Superior temporal gyrus (tissue), 1 donor: ENCODE results near the gene RELT.

Experiments used
- DNase-seq: peaks from one replicate; pipeline ENCODE4 v3.0.0-alpha.2; 2016; ENCODE audit errors: extremely low spot score

Gene RELT

DNA sequence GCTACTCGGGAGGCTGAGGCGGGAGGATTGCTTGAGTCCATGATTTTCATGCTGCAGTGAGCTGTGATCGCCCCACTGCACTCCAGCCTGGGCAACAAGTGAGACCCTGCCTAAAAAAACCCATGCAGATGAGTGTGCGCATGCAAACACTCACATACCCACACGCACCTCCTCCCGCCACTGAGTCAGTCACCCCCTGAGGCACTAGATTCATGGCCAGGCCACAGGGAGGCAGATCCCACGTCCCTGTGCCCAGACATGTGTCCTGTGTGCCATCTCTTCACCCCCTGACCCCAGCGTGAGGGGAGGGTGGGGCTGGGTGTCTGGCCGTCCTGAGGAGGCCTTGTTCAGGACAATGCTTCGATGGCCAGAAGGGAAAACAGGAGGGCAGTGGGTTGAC is 15.5 kb downstream of the RELT start:
- DNase-seq, result no peak

- DNase-seq, result no peak
Observed at GRCh38 chr11:73392108-73393010, 16.2 kb downstream of the RELT start.

GRCh38 chr11:73393011-73393380 is 16.8 kb downstream of the RELT start:
- no peak for DNase-seq

- peak; percentile 88 for DNase-seq
Observed at GRCh38 chr11:73393479-73394415, 17.5 kb downstream of the RELT start.

GRCh38 chr11:73394416-73395296 is 18.5 kb downstream of the RELT start:
- DNase-seq, result no peak

- DNase-seq, result no peak
Observed at GRCh38 chr11:73395297-73396208, 19.4 kb downstream of the RELT start.

GRCh38 chr11:73396251-73396930 is 20.2 kb downstream of the RELT start:
- DNase-seq, result no peak

GRCh38 chr11:73396985-73397384 is 20.8 kb downstream of the RELT start:
- no peak for DNase-seq

GRCh38 chr11:73397468-73398131 is 21.4 kb downstream of the RELT start:
- no peak for DNase-seq

DNA sequence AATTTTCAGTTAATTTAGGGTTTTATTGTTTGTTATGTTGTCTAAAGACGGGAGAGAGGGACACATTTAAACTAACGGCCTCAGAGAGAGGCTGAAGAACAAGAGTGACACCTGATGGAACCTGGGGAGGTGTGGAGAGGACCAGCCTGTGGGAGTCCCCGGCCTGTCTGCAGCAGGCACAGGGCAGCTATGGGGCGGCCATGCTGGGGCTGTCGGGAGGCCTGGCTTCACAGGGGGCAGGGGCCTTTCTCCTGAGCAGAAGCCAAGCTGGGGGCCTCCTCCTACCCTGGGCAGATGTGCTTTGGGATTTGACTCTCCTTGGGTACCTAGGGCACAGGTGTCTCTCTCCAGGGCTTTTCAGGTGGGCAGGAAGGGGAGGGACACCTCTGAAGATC is 21.9 kb downstream of the RELT start:
- no peak for DNase-seq

- DNase-seq, result no peak
Observed at GRCh38 chr11:73398721-73399120, 22.5 kb downstream of the RELT start.

DNA sequence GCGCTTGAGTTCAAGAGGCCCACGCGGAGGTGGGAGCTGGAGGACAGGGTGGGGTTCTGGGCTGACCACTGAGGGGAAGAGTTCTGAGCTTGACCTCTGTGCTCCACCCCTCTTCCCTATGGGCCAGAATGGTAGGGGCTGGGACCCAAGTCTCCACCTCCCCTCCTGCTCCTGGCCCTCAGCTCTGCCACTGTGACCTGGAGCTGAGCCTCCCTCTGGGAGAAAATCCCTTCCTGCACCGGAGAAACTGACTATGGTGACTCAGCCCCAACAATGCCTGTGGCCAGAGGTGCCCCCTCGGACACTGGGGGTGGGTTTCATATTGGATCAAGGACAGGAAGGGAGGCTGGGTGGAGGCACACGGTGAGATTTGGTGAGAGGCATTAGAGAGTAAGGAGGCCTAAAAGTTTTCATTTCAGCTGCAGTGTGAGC is 23.0 kb downstream of the RELT start:
- no peak for DNase-seq

DNA sequence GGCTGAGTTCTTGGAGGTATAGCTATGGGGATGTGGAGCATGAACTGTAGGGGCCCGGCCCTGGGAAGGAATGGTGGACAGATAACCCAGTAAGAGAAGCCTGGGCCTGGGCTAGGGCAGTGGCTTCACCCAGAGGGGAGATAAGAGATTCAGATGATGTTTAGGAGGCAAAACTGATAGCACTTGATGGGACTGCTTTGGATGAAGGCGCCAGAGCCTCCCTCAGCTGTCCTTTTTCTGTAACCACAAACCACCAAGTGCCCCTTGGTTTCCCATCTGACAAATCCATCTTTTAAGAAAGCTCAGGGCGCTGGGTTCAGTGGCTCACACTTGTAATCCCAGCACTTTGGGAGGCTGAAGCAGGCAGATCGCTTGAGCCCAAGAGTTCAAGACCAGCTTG is 23.4 kb downstream of the RELT start:
- no peak for DNase-seq

GRCh38 chr11:73400293-73400692 is 24.1 kb downstream of the RELT start:
- DNase-seq, result no peak

GRCh38 chr11:73401217-73401923 is 25.2 kb downstream of the RELT start:
- no peak for DNase-seq

DNA sequence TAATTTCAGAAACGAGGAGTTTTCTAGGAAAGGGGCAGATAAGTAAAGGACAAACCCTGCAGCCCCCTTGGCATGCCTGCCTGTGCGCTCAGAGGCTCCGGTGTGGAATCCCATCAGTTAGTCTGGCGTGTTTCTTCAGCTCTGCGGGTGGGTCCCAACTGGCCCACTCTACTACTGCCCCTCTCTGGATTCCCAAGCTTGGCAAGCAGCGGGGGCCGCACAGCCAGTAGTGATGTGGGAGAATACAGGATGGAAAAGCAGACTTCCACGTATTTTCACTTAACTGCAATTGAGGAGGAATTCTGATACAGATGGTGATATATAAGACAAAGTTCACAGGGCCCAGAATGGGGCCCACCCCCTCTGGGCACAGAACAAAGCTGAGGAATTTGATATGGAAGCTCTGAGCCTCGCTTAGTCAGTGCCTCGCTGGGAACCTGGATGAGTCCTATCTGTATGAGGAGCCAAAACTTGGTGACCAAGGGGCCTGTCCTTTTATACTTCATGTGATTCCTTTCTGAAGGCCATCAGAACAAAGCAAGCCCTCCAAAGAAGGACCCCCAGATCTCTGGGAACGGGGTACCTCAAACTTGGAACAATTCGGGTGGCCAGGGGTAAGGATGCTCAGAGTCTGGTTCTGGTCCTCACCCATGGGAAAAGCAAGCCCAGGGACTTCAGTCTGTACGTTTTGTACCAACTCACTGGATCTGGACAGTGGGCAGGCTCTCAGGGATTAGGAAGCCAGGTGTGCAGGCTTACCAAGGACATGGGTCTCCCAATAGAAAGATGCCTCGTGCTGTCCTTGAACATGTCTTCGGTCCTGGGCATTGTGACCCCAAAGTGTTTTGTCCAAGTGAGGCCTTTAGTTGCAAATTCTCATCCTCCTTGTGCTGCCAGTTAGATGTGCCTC is 26.0 kb downstream of the RELT start:
- no peak for DNase-seq

DNA sequence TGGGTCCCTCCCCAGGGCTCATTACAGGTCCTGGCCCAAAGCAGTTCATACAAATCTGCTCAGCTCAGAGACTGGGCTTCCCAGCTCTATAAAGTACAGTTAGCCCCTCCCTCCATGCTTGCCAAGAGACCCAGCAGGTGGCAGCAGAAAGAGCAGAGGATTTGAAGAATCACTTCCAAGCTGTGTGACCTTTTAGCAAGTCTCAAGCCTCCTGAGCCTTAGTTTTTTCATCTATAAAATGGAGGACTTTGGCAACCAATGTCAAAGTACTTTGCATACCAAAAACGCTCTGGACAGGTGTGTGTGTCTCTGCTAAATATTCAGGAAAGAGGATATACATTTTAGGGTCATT is 26.6 kb downstream of the RELT start:
- DNase-seq, result no peak

DNA sequence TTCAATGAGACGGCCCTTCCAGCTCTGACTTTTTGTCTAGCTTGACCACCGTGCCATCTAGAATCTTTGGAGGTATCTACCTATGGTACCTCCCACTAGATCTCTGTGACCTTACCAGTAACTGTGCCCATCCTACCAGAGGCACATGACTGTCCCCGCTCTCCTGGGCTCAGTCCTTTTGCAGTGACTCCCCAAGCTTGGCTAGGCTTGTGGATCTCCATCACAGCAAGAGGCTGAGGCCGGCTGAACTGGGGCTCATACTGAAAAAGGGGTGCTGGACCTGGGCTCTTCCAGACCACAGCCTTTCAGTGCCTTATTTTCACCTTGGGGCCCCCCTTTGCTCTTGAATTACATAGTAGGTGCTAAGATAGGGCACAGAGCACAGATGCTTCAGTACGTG is 27.3 kb downstream of the RELT start:
- DNase-seq, result no peak
